DND-41 (cell line): Measurements from ENCODE around the gene CARD11.

Experiments
- ATAC-seq: fragments of 200-7000 bp; cut with Tn5 transposase; 3 replicates; pipeline ENCODE4 v1.9.1; 2021; ENCODE audit warnings: low read depth; ENCODE audit not compliant: insufficient read depth
- DNase-seq: peaks from one replicate; pipeline ENCODE4 v3.0.0-alpha.2; 2020
- H2AFZ ChIP-seq: 2 replicates; pipeline ENCODE4 v1.6.0; 2012; ENCODE audit warnings: low read depth, low read length
- H3K27ac ChIP-seq: 2 replicates; pipeline ENCODE4 v1.5.1; 2012; ENCODE audit warnings: low read length, inconsistent platforms
- H3K27me3 ChIP-seq: fragments of 200-600 bp; sonication (generic); 2 replicates; pipeline ENCODE4 v1.6.0; 2012; ENCODE audit warnings: low read length, mild to moderate bottlenecking, inconsistent platforms; ENCODE audit not compliant: insufficient read depth, poor library complexity
- H3K36me3 ChIP-seq: 2 replicates; pipeline ENCODE4 v1.5.1; 2012; ENCODE audit warnings: low read length, inconsistent platforms; ENCODE audit not compliant: insufficient read depth
- H3K4me1 ChIP-seq: 2 replicates; pipeline ENCODE4 v1.5.1; 2012; ENCODE audit warnings: mild to moderate bottlenecking, low read length; ENCODE audit not compliant: insufficient read depth
- H3K4me2 ChIP-seq: 2 replicates; pipeline ENCODE4 v1.6.0; 2012; ENCODE audit warnings: mild to moderate bottlenecking, moderate library complexity, low read length, inconsistent platforms; ENCODE audit not compliant: insufficient read depth
- H3K4me3 ChIP-seq, 2 experiments: fragments of 200-600 bp in 1 of 2; shearing (Covaris generic) in 1 of 2; 2 replicates each; pipeline ENCODE4 v1.5.1; 2012 to 2016; ENCODE audit warnings: inconsistent platforms in 2 of 2, low read length in 2 of 2, mild to moderate bottlenecking in 2 of 2, low read depth in 1 of 2, moderate library complexity in 1 of 2
- H3K79me2 ChIP-seq: 2 replicates; pipeline ENCODE4 v1.6.0; 2012; ENCODE audit warnings: low read length, inconsistent platforms; ENCODE audit not compliant: insufficient read depth
- H3K9ac ChIP-seq: 2 replicates; pipeline ENCODE4 v1.6.0; 2012; ENCODE audit warnings: low read depth, mild to moderate bottlenecking, inconsistent platforms, low read length, moderate library complexity
- H3K9me3 ChIP-seq: 2 replicates; pipeline ENCODE4 v1.5.1; 2012; ENCODE audit warnings: low read length, moderate library complexity, mild to moderate bottlenecking, inconsistent platforms; ENCODE audit not compliant: insufficient read depth, severe bottlenecking
- H4K20me1 ChIP-seq: 2 replicates; pipeline ENCODE4 v1.6.0; 2012; ENCODE audit warnings: low read length; ENCODE audit not compliant: insufficient read depth
- CTCF ChIP-seq: IDR thresholded peaks from 2 replicates; pipeline ENCODE4 v1.5.1; 2012; ENCODE audit warnings: borderline replicate concordance, low read length, moderate library complexity, mild to moderate bottlenecking; ENCODE audit not compliant: poor library complexity, severe bottlenecking; ENCODE audit errors: extremely low read depth
- EZH2 ChIP-seq: IDR thresholded peaks from 3 replicates; pipeline ENCODE4 v1.6.1; 2012; ENCODE audit warnings: borderline replicate concordance, low read depth, mild to moderate bottlenecking, moderate library complexity, low read length, inconsistent platforms; ENCODE audit not compliant: severe bottlenecking

Gene CARD11

GRCh38 chr7:3011211-3011852 lies 32.3 kb downstream of the CARD11 start:
- no peak for ATAC-seq
- Histone ChIP-seq H2AFZ (no peak overlapping the region), H3K4me2 (no peak overlapping the region), H3K4me1 (no peaks in the 10 kb centered on the region), H3K9me3 (no peaks in the 10 kb centered on the region), H3K79me2 (no peaks in the 10 kb centered on the region), H4K20me1 (no peaks in the 10 kb centered on the region), H3K27me3 (peaks cover 3% of the 10 kb centered on the region), H3K9ac (no peak overlapping the region), H3K27ac (no peak overlapping the region), H3K36me3 (no peaks in the 10 kb centered on the region), H3K4me3 (no peak overlapping the region)
- TF ChIP-seq CTCF: no peak
- no peak for TF ChIP-seq EZH2
- DNase-seq: no peak

- Histone ChIP-seq H3K36me3 (no peaks in the 10 kb centered on the region), H2AFZ (no peak overlapping the region), H3K4me2 (no peak overlapping the region), H3K4me1 (no peaks in the 10 kb centered on the region), H3K9ac (no peak overlapping the region), H3K79me2 (no peaks in the 10 kb centered on the region), H3K4me3 (no peak overlapping the region), H3K27ac (no peak overlapping the region), H3K27me3 (peaks cover 3% of the 10 kb centered on the region), H3K9me3 (no peaks in the 10 kb centered on the region), H4K20me1 (no peaks in the 10 kb centered on the region)
- TF ChIP-seq CTCF: no peak
- no peak for TF ChIP-seq EZH2
- ATAC-seq (no peak), DNase-seq (no peak)
Measured at GRCh38 chr7:3010161-3010560, 33.5 kb downstream of the CARD11 start.

GRCh38 chr7:3009086-3009485 lies 34.6 kb downstream of the CARD11 start:
- TF ChIP-seq EZH2 (no peak), CTCF (no peak)
- no peak for ATAC-seq
- no peaks in the 10 kb centered on the region for H3K9me3 ChIP-seq
- DNase-seq: no peak
- H3K4me1 ChIP-seq: no peaks in the 10 kb centered on the region
- H2AFZ ChIP-seq: no peak overlapping the region
- H3K79me2 ChIP-seq: no peaks in the 10 kb centered on the region
- H3K4me2 ChIP-seq: no peak overlapping the region
- H3K27me3 ChIP-seq: peaks cover 3% of the 10 kb centered on the region
- H3K36me3 ChIP-seq: no peaks in the 10 kb centered on the region
- no peak overlapping the region for H3K4me3 ChIP-seq
- no peak overlapping the region for H3K27ac ChIP-seq
- no peaks in the 10 kb centered on the region for H4K20me1 ChIP-seq
- H3K9ac ChIP-seq: no peak overlapping the region
